Stimulated activated naive CD8-positive, alpha-beta T cell treated with anti-CD3 and anti-CD28 coated beads, Interleukin-15, Interleukin-2, amounts not matched to agents 100 U/mL and 50 U/mL, for 24 hours (primary cell): ENCODE results near the gene SLC22A5.

Experiments used
- ATAC-seq: fragments of 150-1000 bp; cut with Tn5 transposase; one replicate; pipeline ENCODE4 v1.10.0; 2021
- DNase-seq: peaks from one replicate; pipeline ENCODE4 v3.0.0; 2021

Gene SLC22A5

DNA sequence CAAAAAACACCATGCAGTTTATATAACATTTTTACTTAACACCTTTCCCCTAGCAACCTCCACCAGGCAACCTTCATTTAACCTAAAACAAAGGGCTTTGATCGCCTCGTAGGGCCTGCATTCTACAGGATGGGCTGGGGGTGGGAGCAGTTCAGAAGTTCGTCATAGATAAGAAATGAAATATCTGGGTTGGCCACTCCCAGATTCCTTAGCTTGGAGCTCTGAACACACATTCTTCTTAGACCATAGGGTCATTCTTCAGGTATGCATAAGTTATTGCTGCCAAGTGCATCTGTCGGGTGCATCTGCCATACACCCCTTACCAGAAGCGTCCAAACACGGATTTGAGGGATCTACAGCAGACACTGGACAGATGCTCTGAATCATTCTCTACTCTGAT lies 4.3 kb upstream of the SLC22A5 start:
- DNase-seq (no peak), ATAC-seq (no peak)

- ATAC-seq, result no peak
- no peak for DNase-seq
Observed at GRCh38 chr5:132368186-132368585, 1.3 kb upstream of the SLC22A5 start.

DNA sequence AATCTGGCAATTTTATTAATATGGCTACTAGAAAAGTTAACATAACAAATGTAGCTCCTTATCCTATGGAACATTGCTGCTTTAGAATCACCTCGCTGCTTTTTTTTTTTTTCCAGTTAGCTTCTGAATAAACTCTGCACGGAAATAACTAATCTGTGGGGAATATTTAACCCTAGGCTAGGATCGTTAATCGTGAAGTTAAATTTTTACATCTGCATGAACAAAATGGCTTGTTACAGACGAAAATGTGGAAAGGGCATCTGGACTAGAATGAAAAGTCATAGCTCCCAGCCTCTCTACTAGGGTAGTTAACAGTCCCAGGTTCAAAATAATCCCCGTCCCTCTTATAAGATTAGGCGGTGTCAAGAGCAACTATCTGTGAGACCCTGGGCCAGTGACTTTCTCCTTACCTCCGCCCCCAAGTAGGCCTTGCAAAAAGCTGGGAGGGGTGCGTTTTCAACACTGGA lies 470 bp upstream of the SLC22A5 start:
- DNase-seq (no peak), ATAC-seq (peak; percentile 36)

DNA sequence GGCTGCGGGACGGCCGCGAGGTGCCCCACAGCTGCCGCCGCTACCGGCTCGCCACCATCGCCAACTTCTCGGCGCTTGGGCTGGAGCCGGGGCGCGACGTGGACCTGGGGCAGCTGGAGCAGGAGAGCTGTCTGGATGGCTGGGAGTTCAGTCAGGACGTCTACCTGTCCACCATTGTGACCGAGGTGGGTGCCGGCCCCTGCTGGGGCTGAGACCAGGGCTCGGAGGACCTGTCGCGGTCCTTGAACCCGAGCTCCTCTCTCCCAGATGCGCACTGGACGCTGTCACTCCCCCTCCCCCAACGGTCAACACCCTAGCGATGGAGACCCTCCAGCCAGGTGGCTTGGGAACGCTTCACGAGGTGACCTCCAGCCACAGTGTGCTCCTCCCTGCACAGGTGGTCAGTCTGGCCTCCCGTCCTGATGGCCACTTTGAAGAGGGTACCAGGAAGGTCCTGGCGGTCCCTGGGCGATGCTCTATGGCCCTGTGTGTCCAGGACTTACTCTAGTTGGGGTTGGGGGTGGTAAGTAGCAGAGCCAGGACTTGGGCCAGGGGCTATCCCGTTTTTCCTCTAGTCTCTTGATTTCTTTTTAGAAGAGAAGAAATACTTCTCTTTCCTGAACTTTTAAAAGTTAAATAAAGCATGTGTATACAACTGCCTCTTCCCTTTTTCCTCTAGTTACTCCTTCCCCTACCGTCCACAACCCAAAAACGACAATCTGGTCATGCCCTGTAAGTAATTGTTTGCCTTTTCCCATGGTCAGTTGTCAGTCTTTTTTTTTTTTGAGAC lies 866 bp downstream of the SLC22A5 start:
- ATAC-seq, result no peak
- DNase-seq, result no peak

DNA sequence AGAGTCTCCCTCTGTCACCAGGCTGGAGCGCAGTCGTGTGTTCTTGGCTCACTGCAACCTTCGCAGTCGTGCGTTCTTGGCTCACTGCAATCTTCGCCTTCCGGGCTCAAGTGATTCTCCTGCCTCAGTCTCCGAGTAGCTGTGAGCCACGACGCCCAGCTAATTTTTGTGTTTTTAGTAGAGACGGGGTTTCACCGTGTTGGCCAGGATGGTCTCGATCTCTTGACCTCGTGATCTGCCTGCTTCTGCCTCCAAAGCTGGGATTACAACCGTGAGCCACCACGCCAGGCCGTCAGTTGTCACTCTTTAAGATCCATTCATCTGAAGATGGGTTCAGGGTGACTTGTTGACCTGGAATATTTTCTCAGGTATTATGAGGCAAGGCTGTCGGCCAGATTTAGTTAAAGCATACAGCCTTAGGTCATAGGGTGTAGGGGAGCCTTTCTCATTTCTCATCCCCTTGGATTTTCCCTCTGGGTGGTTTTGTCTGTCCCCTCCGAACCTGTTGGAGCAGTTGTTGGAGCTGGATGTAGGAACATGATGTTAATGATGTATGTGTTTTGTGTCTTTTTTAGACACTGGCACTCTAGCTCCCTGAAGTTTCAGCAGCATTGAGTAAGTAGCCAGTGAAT lies 1.6 kb downstream of the SLC22A5 start:
- no peak for ATAC-seq
- DNase-seq, result no peak

DNA sequence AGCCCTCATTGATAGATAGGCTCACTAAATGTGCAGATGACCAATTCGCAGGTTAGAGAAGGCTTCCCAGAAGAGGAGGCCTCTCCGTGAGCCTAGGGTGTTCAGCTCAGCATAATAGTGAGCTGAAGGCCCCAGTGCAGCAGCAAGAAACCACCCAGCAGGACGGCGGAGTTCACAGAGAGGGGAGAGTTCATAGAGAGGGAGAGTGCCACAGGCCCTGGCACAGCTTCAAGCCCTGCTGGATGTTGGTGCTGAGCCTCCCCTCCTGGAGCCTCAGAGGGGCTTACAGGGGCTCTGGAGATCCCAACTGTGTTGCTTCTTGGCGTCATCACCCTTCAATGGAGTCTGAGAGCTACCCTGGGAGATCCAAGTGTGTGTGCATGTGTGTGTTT lies 2.1 kb downstream of the SLC22A5 start:
- no peak for ATAC-seq

DNA sequence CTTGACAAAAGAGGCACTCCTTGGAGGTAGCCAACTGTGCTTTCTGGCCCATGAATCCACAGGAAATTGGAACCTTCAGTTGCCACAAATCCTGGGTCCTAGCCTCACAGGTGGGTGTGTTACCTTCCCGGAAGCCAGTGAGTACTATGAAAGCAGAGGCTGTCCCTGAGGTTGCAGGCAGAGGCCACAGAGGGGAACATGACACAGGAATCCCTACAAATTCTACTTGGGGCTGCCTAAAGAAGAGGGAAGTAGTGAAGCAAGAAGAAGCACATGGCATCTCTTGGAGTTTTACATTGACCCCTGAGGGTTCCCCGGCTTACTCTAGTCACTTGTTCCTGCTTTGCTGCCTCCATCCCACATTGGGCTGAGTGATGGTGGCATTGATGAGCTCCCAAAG lies 2.6 kb downstream of the SLC22A5 start:
- no peak for DNase-seq
- ATAC-seq, result no peak

More for the DNA sequence above, 2.1 kb downstream of the SLC22A5 start:
- DNase-seq, result no peak

- ATAC-seq, result no peak
- no peak for DNase-seq
Observed at GRCh38 chr5:132372542-132372941, 3.0 kb downstream of the SLC22A5 start.

- no peak for DNase-seq
- no peak for ATAC-seq
Observed at GRCh38 chr5:132375957-132376356, 6.4 kb downstream of the SLC22A5 start.

DNA sequence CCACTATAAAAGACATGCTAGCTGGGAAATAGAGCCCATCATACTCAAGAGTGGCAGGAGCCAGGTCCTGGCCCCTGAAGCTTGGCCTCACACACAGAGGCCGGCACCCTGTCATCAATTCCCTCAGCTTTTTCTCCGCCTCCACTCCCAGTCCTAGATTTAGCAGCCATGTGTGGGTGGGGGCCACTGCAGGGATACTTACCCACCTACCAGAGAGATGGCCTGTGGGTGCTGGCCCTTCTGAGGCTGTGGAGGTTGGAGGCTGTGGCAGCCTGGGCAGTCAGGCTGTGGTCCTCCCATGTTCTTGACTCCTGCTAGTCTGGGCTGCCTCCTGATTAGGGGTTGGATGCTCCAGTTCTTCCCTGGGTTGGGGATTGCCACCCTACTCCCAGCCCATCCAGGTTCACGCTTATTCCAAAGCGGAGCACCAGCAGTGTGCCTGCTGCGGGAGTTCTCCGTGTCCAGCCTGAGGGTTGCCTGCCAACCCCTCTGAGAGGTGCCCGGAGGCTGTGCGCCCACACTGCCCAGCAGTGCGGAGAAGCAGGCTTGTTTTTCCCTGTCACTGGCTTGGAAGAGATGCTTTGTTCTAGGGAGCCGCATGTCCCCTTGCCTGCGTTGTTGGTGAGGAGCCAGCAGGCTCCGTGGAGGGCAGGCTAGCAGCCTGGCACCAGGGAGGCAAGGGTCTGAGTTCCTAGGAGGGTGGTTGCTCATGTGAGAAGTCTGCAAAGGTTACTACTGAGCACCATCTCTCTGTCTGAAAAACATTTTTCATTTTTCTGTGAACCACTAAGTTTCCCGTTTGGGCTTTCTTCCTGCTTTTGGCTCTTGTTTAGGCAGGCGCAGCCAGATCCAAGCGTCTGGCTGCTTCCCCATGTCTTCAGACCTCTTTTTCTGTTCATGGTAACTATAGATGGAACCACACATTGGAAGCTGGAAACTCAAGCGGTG lies 7.5 kb downstream of the SLC22A5 start:
- ATAC-seq (no peak), DNase-seq (no peak)

GRCh38 chr5:132377738-132378137 lies 8.2 kb downstream of the SLC22A5 start:
- no peak for ATAC-seq
- DNase-seq, result no peak

DNA sequence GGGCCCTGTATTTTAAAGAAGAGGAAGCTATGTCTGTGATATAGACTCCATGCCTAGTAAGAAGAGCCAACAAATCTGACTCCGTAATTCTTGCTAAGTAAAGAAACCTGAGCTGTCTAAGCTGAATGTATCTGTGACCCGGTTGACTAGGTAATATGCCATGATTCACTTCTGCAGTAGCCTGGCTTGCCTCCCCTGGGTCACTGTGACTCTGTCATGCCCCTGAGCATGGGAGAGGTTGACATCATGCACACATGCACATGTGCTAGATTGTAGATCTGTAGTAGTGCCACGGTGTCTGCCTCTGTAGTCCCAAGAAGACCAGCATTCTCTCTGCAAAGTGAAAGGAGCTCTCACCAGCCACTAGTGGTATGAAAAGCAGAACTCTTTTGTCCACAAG lies 9.1 kb downstream of the SLC22A5 start:
- no peak for ATAC-seq
- no peak for DNase-seq

DNA sequence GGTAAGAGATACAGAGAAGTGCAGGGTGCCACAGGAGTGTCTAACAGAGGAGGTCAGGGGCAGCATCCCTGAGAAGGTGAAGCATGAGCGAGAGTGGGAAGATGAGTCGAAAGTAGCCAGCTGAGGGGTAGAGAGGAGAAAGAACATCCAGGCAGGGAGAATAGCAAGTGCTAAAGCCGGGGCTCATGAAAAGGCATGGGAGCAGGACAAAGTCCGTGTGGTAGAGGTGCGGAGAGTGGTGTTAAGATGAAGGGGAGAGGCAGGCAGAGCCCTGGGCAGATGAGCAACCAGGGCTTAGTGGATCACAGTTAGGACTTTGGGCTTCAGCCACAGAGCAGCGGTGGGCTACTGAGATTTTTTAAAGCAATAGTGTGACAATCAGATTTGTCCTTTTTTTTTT lies 10.5 kb downstream of the SLC22A5 start:
- ATAC-seq, result no peak
- DNase-seq, result no peak

- ATAC-seq (no peak), DNase-seq (no peak)
Observed at GRCh38 chr5:132380741-132381140, 11.2 kb downstream of the SLC22A5 start.

GRCh38 chr5:132381614-132382013 lies 12.1 kb downstream of the SLC22A5 start:
- no peak for DNase-seq
- no peak for ATAC-seq

GRCh38 chr5:132383261-132383660 lies 13.8 kb downstream of the SLC22A5 start:
- ATAC-seq, result no peak
- no peak for DNase-seq

DNA sequence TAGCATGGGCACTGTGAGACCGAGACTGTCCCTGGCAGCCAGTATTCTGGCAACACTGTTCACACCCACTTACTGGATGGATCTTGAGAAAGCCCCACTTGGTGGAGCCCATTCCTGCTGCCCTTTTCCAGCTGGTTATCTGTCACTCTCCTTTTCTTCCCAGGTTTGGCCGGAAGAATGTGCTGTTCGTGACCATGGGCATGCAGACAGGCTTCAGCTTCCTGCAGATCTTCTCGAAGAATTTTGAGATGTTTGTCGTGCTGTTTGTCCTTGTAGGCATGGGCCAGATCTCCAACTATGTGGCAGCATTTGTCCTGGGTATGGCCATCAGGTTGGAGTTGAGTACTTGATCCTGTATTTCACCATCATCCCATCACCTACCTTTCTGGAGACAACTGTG lies 14.5 kb downstream of the SLC22A5 start:
- no peak for ATAC-seq
- DNase-seq, result no peak

DNA sequence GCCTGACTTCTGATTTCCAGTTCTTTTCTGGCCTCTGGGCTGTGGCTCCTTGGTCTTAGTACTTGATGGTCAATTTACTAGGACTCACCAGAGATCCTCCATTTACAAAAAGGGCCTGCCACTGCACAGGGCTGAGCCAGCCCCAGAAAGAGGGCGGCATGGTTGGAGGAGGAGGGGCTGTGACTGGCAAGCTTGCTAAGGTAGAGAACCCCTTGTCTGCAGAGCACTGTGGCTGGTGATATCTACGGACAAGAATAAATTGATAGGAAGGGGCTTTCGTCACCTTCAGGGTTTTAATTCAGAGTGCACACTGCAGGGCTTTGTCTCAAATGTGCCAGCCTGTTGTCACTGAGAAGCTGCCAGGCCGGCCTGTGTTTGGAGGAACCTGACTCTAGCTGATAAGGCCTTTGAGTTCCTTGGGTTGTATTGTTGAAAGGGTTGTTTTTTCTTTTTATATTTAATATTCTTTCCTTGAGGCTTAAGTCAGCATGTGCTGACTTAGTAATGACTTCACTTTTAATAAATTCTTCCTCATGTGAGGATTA lies 15.1 kb downstream of the SLC22A5 start:
- DNase-seq, result no peak
- ATAC-seq, result no peak

DNA sequence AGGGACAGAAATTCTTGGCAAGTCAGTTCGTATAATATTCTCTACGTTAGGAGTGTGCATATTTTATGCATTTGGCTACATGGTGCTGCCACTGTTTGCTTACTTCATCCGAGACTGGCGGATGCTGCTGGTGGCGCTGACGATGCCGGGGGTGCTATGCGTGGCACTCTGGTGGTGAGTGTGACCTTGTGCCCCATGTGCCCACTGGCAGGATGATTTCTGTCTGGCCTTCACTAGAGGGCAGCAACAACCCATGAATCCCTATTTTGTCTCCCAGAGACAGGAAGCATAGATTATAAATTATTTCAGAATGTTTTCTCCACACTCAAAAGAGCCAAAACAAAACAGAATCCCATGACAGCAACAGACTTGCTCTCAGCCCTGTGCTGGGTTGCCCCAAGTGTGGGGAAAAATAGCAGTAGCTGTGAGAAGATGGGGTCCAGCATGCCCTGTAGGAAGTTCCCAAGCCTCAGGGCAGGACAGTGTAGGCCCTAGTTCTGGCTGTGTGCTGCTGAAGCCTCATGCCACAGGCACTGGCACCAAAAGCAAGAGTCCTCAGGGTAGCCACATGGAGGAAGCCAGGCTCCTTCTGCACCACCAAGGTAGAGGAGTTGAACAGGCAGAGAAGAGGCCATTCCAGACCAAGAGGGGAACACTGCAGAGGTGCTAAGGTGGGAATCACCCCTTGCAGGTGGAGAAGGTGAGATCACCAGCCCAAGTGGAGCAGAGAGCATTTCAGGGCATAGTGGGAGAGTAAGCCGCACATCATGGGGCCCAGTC lies 16.0 kb downstream of the SLC22A5 start:
- peak; percentile 78 for ATAC-seq

DNA sequence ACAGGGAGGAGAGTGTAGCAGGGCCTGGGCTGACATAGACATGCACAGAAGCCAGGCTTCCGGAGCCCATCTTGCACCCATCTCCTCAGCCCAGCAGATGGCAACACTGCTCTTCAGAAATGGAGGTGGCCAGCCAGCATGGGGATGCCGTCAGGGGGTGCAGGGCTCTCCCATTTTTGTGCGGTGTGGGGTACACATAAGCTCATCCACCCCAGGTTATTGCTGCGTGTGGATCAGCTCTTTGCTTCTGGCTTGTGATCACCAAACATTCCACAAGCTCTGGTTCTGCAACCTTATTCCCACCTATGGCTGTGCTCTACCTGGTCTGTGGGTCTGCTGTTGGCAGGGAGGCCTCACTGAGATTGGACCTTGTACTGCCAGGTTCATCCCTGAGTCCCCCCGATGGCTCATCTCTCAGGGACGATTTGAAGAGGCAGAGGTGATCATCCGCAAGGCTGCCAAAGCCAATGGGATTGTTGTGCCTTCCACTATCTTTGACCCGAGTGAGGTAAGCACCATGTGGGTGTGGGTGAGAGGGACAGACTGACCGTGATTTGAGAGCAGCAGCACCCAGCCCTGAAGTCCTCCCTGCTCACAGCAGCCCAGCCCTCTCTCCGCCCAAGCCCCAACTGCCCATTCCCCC lies 17.3 kb downstream of the SLC22A5 start:
- peak; percentile 89 for ATAC-seq
- peak; percentile 75 for DNase-seq

More for the DNA sequence above, 16.0 kb downstream of the SLC22A5 start:
- peak; percentile 64 for DNase-seq

DNA sequence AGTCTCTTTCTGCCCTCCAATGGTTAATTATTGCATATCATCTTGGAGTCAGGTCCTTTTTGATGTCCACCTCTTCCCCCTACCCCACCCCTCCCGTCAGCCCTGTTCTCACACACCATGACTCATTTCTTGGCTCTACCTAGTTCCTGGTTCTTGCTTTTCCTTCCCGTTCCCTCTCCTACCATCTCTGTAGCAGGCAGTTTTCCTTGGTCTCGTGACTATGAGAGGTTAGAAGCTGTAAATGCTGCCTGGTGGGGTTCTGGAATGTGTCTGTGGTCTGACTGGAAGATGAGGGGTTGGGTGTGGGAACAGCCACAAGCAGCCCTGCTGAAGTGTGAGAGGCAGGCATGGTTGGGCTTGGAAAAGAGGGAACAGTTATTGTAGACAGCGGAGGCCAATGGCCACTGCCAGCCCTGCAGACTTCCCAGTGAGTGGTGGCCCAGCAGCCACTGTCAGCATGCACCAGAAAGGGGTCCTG lies 18.2 kb downstream of the SLC22A5 start:
- no peak for ATAC-seq

More for the DNA sequence above, 18.2 kb downstream of the SLC22A5 start:
- DNase-seq, result no peak
